Measurements from ENCODE around the gene FRMD4A. TPM values are rescaled to one million over a fixed set of nuclear protein-coding genes. Genes with fewer than 3 reads are reported as not detected.

Gene FRMD4A
- total RNA-seq, 1 donor from 2014 or later, result 236 TPM

DNA sequence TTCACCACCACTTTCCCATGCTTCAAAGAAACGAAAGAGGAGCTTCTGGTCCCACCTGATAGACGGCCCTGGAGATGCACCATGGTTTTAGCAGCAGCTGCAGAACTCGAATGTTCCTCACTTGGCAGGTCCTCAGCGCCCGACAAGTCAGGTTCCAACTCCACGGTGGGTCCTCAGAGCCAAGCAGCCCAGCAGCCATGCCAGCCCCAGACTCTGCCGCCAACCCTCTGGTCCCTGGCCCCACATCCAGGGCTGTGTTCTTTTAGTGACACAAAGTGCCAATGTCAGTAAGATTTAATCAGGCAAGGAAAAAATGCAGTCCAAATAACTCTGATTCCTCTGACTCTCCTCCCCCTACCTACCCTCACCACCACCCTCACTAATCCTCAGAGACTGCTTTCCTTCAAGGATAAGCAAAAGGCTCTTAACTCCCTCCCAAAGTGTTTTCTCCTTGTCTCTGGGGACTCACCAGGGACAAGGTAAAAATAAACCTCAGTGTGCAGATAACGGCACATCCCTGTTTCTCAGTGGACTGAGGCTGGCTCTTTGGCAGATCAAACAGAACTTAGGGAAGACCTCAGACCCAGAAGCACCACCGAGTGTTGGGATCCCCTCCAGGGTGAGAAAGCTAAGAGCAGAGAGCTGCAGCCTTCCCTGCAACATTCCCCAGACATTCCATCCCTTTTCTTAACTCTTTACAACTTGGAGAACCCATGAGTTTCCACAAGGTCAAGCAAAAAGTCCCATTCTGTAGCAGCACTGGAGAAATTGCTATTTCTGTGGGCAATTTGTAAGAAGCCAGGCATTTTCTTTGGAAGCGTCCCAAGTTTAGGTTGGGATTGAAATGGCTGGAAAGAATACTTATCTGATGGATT lies 358.9 kb downstream of the FRMD4A start:
- no peak for DNase-seq (ENCODE audit: extremely low spot score, unreplicated experiment)
- TF ChIP-seq CTCF (IDR thresholded peaks at IDR 0.05), result no peak
- Mint-ChIP-seq H3K27ac (ENCODE audit: unreplicated experiment) (peak overlapping the region; percentile 85), H3K27me3 (ENCODE audit: unreplicated experiment) (no peaks in the 10 kb centered on the region), H3K4me3 (ENCODE audit: unreplicated experiment) (peak overlapping the region; percentile 53), H3K36me3 (ENCODE audit: unreplicated experiment) (peaks cover 30% of the 10 kb centered on the region), H3K9me3 (ENCODE audit: unreplicated experiment) (no peaks in the 10 kb centered on the region), H3K4me1 (ENCODE audit: unreplicated experiment) (peaks cover 72% of the 10 kb centered on the region)

- Mint-ChIP-seq H3K9me3 (ENCODE audit: unreplicated experiment) (no peaks in the 10 kb centered on the region), H3K27me3 (ENCODE audit: unreplicated experiment) (no peaks in the 10 kb centered on the region), H3K36me3 (ENCODE audit: unreplicated experiment) (peaks cover 35% of the 10 kb centered on the region), H3K4me1 (ENCODE audit: unreplicated experiment) (peaks cover 75% of the 10 kb centered on the region), H3K4me3 (ENCODE audit: unreplicated experiment) (peak overlapping the region; percentile 53), H3K27ac (ENCODE audit: unreplicated experiment) (peak overlapping the region; percentile 85)
- TF ChIP-seq CTCF (IDR thresholded peaks at IDR 0.05), result no peak
- DNase-seq (ENCODE audit: extremely low spot score, unreplicated experiment), result no peak
Observed at GRCh38 chr10:13970957-13971353, 359.8 kb downstream of the FRMD4A start.

GRCh38 chr10:13970236-13970956 lies 360.3 kb downstream of the FRMD4A start:
- peak overlapping the region; percentile 74 for H3K27ac Mint-ChIP-seq (ENCODE audit: unreplicated experiment)
- no peak for TF ChIP-seq CTCF (IDR thresholded peaks at IDR 0.05)
- DNase-seq (ENCODE audit: extremely low spot score, unreplicated experiment), result no peak
- peaks cover 40% of the 10 kb centered on the region for H3K36me3 Mint-ChIP-seq (ENCODE audit: unreplicated experiment)
- H3K4me3 Mint-ChIP-seq (ENCODE audit: unreplicated experiment), result peak overlapping the region; percentile 33
- peaks cover 80% of the 10 kb centered on the region for H3K4me1 Mint-ChIP-seq (ENCODE audit: unreplicated experiment)
- no peaks in the 10 kb centered on the region for H3K27me3 Mint-ChIP-seq (ENCODE audit: unreplicated experiment)
- no peaks in the 10 kb centered on the region for H3K9me3 Mint-ChIP-seq (ENCODE audit: unreplicated experiment)

GRCh38 chr10:13969792-13970140 lies 361.0 kb downstream of the FRMD4A start:
- TF ChIP-seq CTCF (IDR thresholded peaks at IDR 0.05), result no peak
- Mint-ChIP-seq H3K4me1 (ENCODE audit: unreplicated experiment) (peaks cover 84% of the 10 kb centered on the region), H3K36me3 (ENCODE audit: unreplicated experiment) (peaks cover 44% of the 10 kb centered on the region), H3K27me3 (ENCODE audit: unreplicated experiment) (no peaks in the 10 kb centered on the region), H3K9me3 (ENCODE audit: unreplicated experiment) (no peaks in the 10 kb centered on the region), H3K4me3 (ENCODE audit: unreplicated experiment) (no peak overlapping the region), H3K27ac (ENCODE audit: unreplicated experiment) (peak overlapping the region; percentile 18)
- no peak for DNase-seq (ENCODE audit: extremely low spot score, unreplicated experiment)

All from osteocyte (in vitro differentiated cells).